T1000 (cell line): ENCODE results near the gene OR2L13.
"Not testable (repeated sequence)": the region's sequence is repeated elsewhere in the genome, so short reads cannot be mapped to it uniquely, and the experiment has no call there.

ENCODE experiments used
- DNase-seq: peaks from one replicate; lab custom pipeline; 2025; ENCODE audit warnings: mixed read lengths; lab: John Stamatoyannopoulos, UW

Gene OR2L13, protein sequence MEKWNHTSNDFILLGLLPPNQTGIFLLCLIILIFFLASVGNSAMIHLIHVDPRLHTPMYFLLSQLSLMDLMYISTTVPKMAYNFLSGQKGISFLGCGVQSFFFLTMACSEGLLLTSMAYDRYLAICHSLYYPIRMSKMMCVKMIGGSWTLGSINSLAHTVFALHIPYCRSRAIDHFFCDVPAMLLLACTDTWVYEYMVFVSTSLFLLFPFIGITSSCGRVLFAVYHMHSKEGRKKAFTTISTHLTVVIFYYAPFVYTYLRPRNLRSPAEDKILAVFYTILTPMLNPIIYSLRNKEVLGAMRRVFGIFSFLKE

DNA sequence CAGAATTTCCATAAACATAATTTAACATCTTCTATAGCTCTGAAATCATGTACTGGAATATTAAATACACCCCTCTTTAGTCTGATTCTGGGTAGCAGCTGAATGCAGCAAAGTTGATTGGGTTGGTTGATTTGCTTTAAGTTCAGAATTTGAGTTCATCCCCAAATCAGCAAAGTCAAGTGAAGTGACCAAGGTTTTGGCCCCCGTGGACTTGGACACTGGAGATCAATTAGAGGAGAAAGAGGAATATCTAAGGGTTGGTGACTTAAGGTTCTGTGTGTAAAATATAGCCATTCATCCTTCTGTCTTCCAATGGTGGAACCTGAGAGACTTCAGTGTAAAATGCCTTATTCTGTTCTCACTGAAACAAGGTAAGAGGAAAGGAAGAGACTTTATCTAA lies at the start of gene OR2L13:
Gene OR2L13 (plus strand): TSS at position 301 of the 400 bp plus-strand sequence. CDS start 4,192 bp downstream, outside the sequence.
- no peak for DNase-seq

DNA sequence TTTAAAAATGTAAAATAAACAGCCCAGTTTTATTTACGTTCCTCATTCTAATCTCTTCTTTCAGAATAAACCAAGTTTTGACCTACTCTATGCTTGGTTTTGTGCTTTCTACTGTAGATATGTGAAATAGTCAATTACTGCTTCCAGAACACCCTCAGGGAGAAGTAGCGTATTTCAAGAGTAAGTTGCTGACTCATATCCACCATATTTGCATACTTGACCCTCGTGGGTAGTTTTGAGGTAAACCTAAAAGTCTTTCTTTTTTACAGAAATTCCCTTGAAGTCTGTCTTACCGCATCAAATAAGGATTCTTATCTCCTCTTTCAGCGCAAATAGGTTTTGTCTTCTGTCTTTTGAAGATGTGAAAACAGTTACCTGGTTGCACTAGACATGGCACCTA lies 49.8 kb upstream of the OR2L13 start:
- no peak for DNase-seq

DNA sequence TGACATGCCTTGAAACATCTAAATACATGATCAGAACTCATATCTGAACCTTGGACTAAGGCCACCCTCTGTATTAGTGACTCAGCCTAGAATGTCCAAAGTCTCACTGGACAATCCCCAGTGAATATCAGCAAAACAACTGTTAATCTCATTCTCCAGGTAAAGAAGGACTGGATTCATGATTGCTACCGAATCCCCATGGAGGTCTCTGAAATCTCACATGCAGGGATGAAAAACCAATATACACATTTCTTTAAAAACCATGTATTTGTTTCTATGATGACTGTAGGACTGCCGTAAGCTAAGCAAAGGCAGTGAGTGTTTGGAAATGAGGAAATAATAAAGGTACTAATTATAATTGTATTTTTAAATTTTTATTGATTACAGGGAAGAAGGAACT lies 48.4 kb upstream of the OR2L13 start, which contains the start of gene OR2L3:
Gene OR2L3 (plus strand): TSS at position 301 of the 400 bp plus-strand sequence. CDS start 13,846 bp downstream, outside the sequence.
- DNase-seq = no peak

DNA sequence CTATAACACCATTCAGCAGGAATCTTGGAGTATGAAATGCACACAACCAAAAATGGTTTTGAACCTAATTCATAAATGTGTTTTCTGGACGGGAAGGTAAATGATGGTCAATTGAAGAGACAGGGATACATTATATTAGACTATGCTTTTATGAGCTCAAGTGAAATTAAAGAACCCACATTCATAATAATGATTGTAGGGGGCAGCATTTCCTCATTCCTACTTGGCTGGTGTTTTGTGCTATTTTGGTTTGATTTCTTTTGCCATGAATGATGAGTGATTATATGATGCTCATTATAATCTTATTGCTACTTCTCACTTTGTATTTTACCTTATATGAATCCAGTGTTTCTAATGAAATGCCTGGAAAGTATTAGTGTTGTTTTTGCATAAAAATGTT lies 48.0 kb upstream of the OR2L13 start:
- no peak for DNase-seq

DNA sequence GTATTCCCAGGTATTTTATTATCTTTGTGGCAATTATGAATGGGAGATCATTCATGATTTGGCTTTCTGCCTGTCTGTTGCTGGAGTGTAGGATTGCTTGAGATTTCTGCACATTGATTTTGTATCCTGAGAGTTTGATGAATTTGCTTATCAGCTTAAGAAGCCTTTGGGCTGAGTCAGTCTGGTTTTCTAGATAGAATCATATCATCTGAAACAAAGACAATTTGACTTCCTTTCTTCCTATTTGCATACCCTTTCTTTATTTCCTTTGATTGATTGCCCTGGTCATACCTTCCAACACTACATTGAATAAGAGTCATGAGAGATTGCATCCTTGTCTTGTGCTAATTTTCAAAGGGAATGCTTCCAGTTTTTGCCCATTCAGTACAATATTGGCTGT lies 40.3 kb upstream of the OR2L13 start:
- DNase-seq = no peak

DNA sequence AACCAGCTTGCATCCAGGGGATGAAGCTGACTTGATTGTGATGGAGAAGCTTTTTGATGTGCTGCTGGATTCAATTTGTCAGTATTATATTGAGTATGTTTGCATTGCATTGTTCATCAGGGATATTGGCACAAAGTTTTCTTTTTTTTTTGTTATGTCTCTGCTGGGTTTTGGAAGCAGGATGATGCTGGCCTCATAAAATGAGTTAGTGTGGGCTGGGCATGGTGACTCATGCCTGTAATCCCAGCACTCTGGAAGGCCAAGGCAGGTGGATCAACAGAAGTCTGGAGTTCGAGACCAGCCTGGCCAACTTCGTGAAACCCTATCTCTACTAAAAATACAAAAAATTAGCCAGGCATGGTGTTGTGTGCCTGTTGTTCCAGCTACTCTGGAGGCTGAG lies 39.7 kb upstream of the OR2L13 start:
- DNase-seq = no peak

DNA sequence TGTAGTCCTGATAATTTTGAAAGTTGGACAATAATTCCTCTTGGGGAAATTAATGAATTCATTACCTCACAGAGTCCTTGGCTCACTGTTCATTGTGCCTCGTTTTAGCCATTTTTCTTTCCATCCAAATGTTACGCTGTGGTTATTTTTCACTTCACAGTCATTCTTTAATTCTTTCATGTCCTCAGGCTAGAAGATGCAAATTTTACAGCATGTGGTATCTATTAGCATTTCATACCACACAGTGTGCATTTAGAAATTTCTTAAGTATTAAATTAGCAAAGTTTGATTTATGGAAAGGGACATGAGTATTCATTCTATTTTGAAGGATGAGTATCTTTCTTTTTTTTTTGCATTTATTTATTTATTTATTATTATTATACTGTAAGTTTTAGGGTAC lies 29.9 kb upstream of the OR2L13 start:
- no peak for DNase-seq

DNA sequence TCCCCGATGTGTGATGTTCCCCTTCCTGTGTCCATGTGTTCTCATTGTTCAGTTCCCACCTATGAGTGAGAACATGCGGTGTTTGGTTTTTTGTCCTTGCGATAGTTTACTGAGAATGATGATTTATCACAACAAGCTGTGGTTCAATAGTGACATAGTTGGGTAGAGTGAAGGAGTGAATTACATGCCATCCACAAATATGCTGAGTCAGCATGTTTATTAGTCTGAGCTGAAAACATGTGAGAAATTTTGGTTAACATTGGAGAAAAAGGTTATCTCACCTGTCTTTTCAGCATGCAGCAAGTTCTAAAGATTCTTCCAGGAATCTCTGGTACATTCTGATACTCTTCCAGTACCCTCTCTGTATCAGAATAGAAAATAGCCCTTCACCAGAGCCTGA lies 29.4 kb upstream of the OR2L13 start:
- DNase-seq = no peak

DNA sequence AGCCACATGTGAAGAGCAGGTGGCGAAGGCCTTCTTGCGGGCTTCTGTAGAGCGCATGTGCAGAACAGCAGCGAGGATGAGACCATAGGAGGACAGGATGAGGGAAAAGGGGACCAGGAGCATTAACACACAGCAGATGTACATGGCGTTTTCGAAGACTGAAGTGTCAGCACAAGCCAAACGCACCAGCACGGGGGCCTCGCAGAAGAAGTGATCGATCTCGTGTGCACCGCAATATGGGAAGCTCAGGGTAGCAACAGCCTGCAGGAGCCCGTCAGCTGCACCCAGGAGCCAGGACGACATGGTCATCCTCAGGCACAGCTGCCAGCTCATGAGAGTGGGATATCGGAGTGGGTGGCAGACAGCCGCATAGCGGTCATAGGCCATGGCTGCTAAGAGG lies 11.1 kb upstream of the OR2L13 start:
- DNase-seq = not testable (repeated sequence)

DNA sequence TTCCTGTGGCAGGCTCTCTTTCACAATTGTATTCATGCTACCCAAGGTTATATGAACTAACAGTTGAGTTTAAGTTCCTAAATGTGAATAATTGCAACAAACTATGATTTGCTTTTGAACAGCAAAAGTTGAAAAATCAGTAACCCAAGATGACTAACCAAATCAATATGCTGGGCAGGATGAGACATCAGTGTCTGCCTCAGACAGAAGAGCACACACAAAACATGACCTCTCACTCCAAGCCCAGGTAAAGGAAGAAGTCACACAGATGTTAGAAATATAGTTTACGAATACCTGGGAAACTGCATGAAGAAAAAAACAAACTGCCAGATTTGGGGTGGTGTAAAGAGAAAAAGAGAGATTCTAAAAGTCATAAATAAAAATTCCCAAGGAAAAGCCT lies 3.5 kb downstream of the OR2L13 start:
- DNase-seq = no peak

DNA sequence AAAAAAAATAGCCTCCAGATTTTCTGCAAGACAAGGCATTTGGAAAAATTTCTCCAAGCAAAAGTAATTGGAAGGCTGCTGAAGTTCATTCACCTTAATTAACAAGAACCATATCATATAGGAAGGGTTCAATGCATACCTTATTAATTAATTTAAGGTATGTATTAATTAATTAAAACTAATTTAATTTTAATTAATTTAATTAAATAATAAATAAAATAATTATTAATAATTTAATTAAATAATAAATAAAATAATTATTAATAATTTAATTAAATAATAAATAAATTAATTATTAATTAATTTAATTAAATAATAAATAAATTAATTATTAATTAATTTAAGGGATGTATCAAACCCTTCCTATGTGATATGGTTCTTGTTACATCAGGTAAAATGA lies 7.9 kb downstream of the OR2L13 start:
- no peak for DNase-seq

DNA sequence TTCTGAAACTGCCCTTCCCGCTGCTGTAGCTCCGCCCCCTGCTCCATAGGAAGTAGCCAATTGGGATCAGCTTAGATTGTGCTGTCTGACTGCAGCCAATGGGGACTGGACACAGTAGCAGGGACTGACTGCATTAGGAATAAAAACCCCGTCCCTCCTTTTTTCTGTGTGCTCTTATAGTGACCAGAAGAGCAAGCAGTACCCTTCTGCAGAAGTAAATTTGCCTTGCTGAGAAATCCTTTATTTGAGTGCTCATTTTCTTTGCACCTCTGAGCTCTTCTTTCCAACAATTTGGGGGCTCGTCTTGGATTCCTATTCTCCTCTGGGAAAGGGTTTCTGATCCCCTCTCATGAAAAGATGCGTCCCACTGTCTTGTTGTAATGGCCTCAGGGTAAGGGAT lies 16.2 kb downstream of the OR2L13 start:
- no peak for DNase-seq

DNA sequence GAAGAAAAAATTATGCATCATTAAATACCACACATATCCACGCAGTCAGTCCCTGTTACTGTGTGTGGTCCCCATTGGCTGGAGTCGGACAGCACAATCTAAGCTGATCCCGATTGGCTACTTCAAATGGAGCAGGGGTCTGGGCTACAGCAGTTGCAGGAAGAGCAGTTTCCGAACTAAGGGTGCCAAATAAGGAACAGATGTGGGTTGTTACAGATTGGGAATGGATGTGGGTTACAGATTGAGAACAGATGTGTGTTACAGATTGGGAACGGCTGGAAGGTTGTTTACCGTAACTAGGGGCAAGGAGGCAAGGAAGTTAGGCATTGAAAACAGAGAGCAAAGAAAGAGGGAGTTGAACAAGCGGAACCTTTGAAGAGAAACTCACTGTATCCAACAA lies 19.9 kb downstream of the OR2L13 start:
- no peak for DNase-seq

DNA sequence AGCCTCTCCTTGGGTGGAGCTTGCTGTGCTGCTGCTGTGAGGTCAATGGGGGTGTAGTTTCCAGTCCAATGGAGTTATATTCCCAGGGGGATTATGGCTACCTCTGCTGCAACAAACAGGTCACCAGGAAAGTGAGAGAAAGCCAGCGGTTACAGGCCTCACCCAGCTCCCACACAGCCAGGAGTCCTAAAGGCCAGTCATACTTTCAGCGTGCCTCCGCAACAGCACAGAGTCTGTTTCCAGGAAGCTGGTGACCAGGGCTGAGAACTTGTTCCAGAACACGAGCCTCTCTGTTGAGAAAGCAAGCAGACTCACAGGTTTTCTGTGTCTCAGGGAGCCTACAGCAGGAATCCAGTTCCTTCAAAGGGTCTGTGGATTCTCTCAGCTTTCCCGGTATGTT lies 32.7 kb downstream of the OR2L13 start:
- no peak for DNase-seq

DNA sequence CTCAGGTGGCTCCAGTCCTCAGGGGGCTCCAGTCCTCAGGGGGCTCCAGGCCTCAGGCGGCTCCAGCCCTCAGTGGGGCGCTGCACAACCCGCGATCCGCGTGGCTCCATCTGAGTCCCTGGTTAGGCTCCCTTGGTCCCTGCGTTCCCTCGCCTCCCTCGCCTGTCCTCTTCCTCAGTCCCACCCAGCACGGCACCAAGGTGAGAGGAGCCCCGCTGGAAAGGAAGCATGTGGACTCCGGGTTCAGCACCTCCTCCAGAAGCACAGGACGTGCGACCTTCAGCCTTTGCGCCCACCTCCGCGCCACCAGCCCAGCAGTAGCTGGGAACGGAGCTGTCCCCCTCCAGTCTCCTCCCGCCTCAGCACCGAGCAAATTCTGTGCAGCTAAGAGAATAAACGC lies 41.8 kb downstream of the OR2L13 start:
- no peak for DNase-seq

DNA sequence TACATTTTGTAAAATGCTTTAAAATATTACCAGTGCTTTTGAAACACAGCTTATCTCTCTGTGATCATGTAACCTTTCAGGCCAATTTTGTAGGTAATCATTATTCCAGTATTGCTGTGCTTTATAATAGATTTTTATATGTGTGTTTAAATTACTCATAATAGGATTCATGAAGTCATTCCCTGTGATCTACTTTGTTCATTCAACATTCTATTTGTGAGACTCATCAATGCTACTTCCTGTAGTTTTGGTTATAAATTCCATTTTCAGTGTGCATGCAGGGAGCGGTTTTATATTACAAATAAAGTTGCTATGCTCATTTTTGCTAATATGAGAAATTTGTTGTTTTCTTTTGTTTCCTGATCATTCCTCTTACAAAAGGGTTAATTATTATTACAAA lies 45.9 kb downstream of the OR2L13 start:
- DNase-seq = no peak

DNA sequence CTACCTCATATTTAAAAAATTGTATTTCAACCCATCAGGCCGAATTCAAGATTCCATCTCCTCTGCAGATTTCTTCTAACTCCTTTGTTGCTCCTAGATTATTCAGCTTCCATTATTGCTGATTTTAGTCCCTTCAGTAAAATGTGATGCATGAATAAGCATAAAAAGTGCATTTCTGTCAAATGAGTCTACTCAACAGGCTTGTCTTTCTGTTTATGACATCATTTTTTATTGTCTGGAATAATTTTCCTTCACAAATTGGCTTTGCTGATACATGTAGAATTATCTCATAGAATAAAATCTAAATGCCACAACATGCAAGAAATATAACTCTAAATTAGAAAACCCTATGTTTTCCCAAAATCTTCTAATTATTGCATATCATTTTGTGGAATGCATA lies 48.3 kb downstream of the OR2L13 start:
- no peak for DNase-seq

DNA sequence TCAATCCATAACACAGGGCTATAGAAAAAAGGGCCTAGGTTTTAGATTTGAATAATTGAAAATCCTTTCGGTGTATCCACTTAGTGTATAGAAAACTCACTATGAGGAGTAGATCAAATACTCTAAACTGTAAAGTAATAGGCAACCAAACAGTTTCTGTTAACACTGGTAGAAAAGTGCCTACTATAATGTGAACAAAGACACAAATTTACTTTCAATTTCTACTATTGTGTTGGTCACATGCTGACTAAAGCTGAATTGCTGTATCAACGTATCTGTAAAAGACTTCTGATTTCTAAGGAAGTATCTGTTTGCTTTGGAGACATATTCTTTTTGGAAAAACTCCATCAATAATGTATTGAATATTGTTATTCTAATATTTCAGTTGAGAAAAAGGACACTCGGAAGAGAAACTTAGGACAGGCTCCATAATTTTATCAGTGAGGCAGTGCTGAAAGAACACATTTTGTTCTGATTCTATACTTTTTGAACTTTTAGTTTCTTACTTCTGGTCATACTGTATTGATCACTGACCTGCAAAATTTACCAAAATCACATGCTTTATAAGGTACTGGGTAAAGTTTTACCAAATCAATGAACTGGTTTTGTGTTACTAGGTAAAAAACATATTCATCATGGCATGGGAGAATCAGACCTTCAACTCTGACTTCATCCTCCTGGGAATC lies 49.7 kb downstream of the OR2L13 start, which contains the start of gene OR2M5:
Gene OR2M5 (plus strand): TSS at position 636 of the 686 bp plus-strand sequence. CDS start 0 bp downstream, at position 636.
- DNase-seq = no peak
